HEK293 (cell line): ENCODE results near the gene MLH1.

Source experiments
- ZNF138 ChIP-seq: fragments of 450-650 bp; formaldehyde crosslinking; IDR thresholded peaks from 2 replicates; pipeline ENCODE4 v1.5.1; 2016; ENCODE audit warnings: missing biosample characterization, missing genetic modification characterization, borderline replicate concordance
- ZNF394 ChIP-seq: fragments of 450-650 bp; formaldehyde crosslinking; IDR thresholded peaks from 2 replicates; pipeline ENCODE4 v1.5.1; 2016; ENCODE audit warnings: missing biosample characterization, missing genetic modification characterization, mild to moderate bottlenecking, moderate library complexity, borderline replicate concordance
- ZNF473 ChIP-seq: fragments of 450-650 bp; formaldehyde crosslinking; IDR thresholded peaks from 2 replicates; pipeline ENCODE4 v1.5.1; 2017; ENCODE audit warnings: missing biosample characterization, missing genetic modification characterization
- ZSCAN30 ChIP-seq: fragments of 450-650 bp; IDR thresholded peaks from 2 replicates; pipeline ENCODE4 v1.5.1; 2018; ENCODE audit warnings: missing biosample characterization, mild to moderate bottlenecking, missing genetic modification characterization, moderate library complexity
- TF ChIP-seq, protein P1 (sequence below): fragments of 450-650 bp; formaldehyde crosslinking; conservative IDR thresholded peaks from 2 replicates; pipeline ENCODE4 v1.5.1; 2016; ENCODE audit warnings: low read depth, missing biosample characterization, missing genetic modification characterization
- TF ChIP-seq, protein P2 (sequence below): fragments of 450-650 bp; formaldehyde crosslinking; IDR thresholded peaks from 2 replicates; pipeline ENCODE4 v1.5.1; 2016; ENCODE audit warnings: missing biosample characterization, missing genetic modification characterization
- TF ChIP-seq, protein P3 (sequence below): fragments of 450-650 bp; formaldehyde crosslinking; IDR thresholded peaks from 2 replicates; pipeline ENCODE4 v1.5.1; 2016; ENCODE audit warnings: missing biosample characterization, missing genetic modification characterization
- TF ChIP-seq, protein P4 (sequence below): fragments of 450-650 bp; formaldehyde crosslinking; IDR thresholded peaks from 2 replicates; pipeline ENCODE4 v1.5.1; 2016; ENCODE audit warnings: missing biosample characterization, missing genetic modification characterization

DNA sequence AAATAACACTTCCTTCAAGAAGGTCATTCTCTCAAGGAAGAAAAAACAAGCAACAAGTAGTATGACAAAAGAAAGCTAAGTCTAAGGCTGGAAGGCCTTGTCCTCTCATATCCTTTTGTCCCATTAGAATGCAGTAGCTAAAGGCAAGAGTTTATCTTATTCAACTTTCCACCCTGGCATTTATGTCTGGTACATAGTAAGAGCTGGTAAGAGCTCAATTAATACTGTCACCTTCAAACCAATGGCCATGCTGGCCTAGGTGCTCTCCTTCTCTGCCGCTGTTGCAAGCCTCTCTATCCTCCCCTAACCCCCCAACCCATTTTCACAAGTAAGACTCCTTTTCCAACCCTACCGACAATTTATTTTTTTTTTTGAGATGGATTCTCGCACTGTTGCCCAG, 99.2 kb downstream of the MLH1 start:
- TF ChIP-seq ZNF473 (tag by site-specific recombination), result no peak
- no peak for TF ChIP-seq ZNF394 (tag by site-specific recombination)
- TF ChIP-seq, protein P1, sequence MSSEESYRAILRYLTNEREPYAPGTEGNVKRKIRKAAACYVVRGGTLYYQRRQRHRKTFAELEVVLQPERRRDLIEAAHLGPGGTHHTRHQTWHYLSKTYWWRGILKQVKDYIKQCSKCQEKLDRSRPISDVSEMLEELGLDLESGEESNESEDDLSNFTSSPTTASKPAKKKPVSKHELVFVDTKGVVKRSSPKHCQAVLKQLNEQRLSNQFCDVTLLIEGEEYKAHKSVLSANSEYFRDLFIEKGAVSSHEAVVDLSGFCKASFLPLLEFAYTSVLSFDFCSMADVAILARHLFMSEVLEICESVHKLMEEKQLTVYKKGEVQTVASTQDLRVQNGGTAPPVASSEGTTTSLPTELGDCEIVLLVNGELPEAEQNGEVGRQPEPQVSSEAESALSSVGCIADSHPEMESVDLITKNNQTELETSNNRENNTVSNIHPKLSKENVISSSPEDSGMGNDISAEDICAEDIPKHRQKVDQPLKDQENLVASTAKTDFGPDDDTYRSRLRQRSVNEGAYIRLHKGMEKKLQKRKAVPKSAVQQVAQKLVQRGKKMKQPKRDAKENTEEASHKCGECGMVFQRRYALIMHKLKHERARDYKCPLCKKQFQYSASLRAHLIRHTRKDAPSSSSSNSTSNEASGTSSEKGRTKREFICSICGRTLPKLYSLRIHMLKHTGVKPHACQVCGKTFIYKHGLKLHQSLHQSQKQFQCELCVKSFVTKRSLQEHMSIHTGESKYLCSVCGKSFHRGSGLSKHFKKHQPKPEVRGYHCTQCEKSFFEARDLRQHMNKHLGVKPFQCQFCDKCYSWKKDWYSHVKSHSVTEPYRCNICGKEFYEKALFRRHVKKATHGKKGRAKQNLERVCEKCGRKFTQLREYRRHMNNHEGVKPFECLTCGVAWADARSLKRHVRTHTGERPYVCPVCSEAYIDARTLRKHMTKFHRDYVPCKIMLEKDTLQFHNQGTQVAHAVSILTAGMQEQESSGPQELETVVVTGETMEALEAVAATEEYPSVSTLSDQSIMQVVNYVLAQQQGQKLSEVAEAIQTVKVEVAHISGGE, result no peak
- TF ChIP-seq, protein P2, sequence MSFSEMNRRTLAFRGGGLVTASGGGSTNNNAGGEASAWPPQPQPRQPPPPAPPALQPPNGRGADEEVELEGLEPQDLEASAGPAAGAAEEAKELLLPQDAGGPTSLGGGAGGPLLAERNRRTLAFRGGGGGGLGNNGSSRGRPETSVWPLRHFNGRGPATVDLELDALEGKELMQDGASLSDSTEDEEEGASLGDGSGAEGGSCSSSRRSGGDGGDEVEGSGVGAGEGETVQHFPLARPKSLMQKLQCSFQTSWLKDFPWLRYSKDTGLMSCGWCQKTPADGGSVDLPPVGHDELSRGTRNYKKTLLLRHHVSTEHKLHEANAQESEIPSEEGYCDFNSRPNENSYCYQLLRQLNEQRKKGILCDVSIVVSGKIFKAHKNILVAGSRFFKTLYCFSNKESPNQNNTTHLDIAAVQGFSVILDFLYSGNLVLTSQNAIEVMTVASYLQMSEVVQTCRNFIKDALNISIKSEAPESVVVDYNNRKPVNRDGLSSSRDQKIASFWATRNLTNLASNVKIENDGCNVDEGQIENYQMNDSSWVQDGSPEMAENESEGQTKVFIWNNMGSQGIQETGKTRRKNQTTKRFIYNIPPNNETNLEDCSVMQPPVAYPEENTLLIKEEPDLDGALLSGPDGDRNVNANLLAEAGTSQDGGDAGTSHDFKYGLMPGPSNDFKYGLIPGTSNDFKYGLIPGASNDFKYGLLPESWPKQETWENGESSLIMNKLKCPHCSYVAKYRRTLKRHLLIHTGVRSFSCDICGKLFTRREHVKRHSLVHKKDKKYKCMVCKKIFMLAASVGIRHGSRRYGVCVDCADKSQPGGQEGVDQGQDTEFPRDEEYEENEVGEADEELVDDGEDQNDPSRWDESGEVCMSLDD (tag by site-specific recombination), result no peak
- no peak for TF ChIP-seq ZSCAN30 (tag by site-specific recombination)
- no peak for TF ChIP-seq ZNF138 (tag by site-specific recombination)
- TF ChIP-seq, protein P3, sequence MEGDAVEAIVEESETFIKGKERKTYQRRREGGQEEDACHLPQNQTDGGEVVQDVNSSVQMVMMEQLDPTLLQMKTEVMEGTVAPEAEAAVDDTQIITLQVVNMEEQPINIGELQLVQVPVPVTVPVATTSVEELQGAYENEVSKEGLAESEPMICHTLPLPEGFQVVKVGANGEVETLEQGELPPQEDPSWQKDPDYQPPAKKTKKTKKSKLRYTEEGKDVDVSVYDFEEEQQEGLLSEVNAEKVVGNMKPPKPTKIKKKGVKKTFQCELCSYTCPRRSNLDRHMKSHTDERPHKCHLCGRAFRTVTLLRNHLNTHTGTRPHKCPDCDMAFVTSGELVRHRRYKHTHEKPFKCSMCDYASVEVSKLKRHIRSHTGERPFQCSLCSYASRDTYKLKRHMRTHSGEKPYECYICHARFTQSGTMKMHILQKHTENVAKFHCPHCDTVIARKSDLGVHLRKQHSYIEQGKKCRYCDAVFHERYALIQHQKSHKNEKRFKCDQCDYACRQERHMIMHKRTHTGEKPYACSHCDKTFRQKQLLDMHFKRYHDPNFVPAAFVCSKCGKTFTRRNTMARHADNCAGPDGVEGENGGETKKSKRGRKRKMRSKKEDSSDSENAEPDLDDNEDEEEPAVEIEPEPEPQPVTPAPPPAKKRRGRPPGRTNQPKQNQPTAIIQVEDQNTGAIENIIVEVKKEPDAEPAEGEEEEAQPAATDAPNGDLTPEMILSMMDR (tag by site-specific recombination), result no peak
- TF ChIP-seq, protein P4, sequence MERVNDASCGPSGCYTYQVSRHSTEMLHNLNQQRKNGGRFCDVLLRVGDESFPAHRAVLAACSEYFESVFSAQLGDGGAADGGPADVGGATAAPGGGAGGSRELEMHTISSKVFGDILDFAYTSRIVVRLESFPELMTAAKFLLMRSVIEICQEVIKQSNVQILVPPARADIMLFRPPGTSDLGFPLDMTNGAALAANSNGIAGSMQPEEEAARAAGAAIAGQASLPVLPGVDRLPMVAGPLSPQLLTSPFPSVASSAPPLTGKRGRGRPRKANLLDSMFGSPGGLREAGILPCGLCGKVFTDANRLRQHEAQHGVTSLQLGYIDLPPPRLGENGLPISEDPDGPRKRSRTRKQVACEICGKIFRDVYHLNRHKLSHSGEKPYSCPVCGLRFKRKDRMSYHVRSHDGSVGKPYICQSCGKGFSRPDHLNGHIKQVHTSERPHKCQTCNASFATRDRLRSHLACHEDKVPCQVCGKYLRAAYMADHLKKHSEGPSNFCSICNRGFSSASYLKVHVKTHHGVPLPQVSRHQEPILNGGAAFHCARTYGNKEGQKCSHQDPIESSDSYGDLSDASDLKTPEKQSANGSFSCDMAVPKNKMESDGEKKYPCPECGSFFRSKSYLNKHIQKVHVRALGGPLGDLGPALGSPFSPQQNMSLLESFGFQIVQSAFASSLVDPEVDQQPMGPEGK (tag by site-specific recombination), result no peak
